Endothelial cell of umbilical vein (primary cell): ENCODE measurements around the gene ZNF668. TPM values are rescaled to one million over a fixed set of nuclear protein-coding genes. Genes with fewer than 3 reads are reported as not detected.

ENCODE experiments used
- BruUV-seq: library from RNA; stranded (reverse); fragments of 400-500 nt; replicated peaks from 2 replicates; lab custom pipeline; 2021; lab: Mats Ljungman, UMichigan
- CTCF ChIA-PET: fragments of 300-600, 350-600 bp; sonication (Branson Sonifier 250); formaldehyde crosslinking; loops from one replicate; lab custom pipeline; 2021; ENCODE audit warnings: antibody characterized with exemption, inconsistent platforms; lab: Charles Lee
- POLR2A ChIA-PET: fragments of 300-600, 350-600 bp; sonication (Branson Sonifier 250); formaldehyde crosslinking; loops from one replicate; lab custom pipeline; 2021; ENCODE audit warnings: antibody characterized with exemption, inconsistent platforms; lab: Charles Lee
- DNase-seq: peaks from one replicate; pipeline ENCODE4 v3.0.0-alpha.2; 2011; ENCODE audit warnings: low read depth, low spot score
- FAIRE-seq: peaks from 2 replicates; lab custom pipeline; 2011; peaks lifted over from hg19 to GRCh38; lab: Jason Lieb, UNC
- H2AFZ ChIP-seq: 2 replicates; pipeline ENCODE4 v1.6.0; 2012; ENCODE audit warnings: low read depth, low read length, control low read depth, inconsistent platforms
- H3K27ac ChIP-seq: 2 replicates; pipeline ENCODE4 v1.5.1; 2011; ENCODE audit warnings: low read depth, mild to moderate bottlenecking, control low read depth, low read length, moderate library complexity; ENCODE audit not compliant: insufficient read depth
- H3K27me3 ChIP-seq, 2 experiments: 2 replicates each; pipeline versions ENCODE4 v1.6.0 to v1.6.1; 2011; ENCODE audit warnings: low read length in 2 of 2, mixed read lengths in 1 of 2; ENCODE audit not compliant: control insufficient read depth in 2 of 2, insufficient read depth in 2 of 2
- H3K36me3 ChIP-seq, 2 experiments: 2 replicates in 1 of 2; 3 replicates in 1 of 2; pipeline ENCODE4 v1.5.1; 2011; ENCODE audit warnings: low read length in 2 of 2, mild to moderate bottlenecking in 1 of 2, moderate library complexity in 1 of 2; ENCODE audit not compliant: control insufficient read depth in 2 of 2, insufficient read depth in 2 of 2; ENCODE audit errors: extremely low read depth in 1 of 2
- H3K4me1 ChIP-seq: 3 replicates; pipeline ENCODE4 v1.5.1; 2011; ENCODE audit warnings: mild to moderate bottlenecking, low read length; ENCODE audit not compliant: control insufficient read depth, insufficient read depth; ENCODE audit errors: extremely low read depth
- H3K4me2 ChIP-seq: 2 replicates; pipeline ENCODE4 v1.6.1; 2011; ENCODE audit warnings: low read length, control low read depth, mixed read lengths; ENCODE audit not compliant: insufficient read depth
- H3K4me3 ChIP-seq, 3 experiments: fragments of 200-600 bp in 1 of 3; sonication (generic), shearing (Covaris generic) in 1 of 3; replicated peaks in 1 of 3; 2 replicates each; pipeline ENCODE4 v1.5.1; 2011 to 2016; ENCODE audit warnings: control low read depth in 3 of 3, low read length in 3 of 3, mild to moderate bottlenecking in 2 of 3, inconsistent platforms in 1 of 3, low read depth in 1 of 3, moderate library complexity in 1 of 3; ENCODE audit not compliant: insufficient read depth in 1 of 3
- H3K79me2 ChIP-seq: 2 replicates; pipeline ENCODE4 v1.6.0; 2012; ENCODE audit warnings: low read length, inconsistent platforms; ENCODE audit not compliant: control insufficient read depth, insufficient read depth
- H3K9ac ChIP-seq: replicated peaks from 2 replicates; pipeline ENCODE3; 2011; ENCODE audit warnings: low read length, control low read depth; ENCODE audit not compliant: insufficient read depth; ENCODE audit errors: extremely low read depth
- H3K9me1 ChIP-seq: replicated peaks from 3 replicates; pipeline ENCODE4 v1.6.0; 2011; ENCODE audit warnings: mild to moderate bottlenecking, low read length; ENCODE audit not compliant: control insufficient read depth, insufficient read depth; ENCODE audit errors: extremely low read depth
- H3K9me3 ChIP-seq: replicated peaks from 2 replicates; pipeline ENCODE4 v1.5.1; 2012; ENCODE audit warnings: low read length, inconsistent platforms; ENCODE audit not compliant: control insufficient read depth, insufficient read depth
- H4K20me1 ChIP-seq: replicated peaks from 2 replicates; pipeline ENCODE3; 2011; ENCODE audit warnings: mild to moderate bottlenecking, low read length; ENCODE audit not compliant: control insufficient read depth, insufficient read depth; ENCODE audit errors: extremely low read depth
- CTCF ChIP-seq, 2 donors: IDR thresholded peaks; 1 replicate in 1 of 2; 2 replicates in 1 of 2; pipeline ENCODE4 v1.5.1; 2011; ENCODE audit warnings: low read length in 2 of 2, mild to moderate bottlenecking in 2 of 2, moderate library complexity in 2 of 2, control low read depth in 1 of 2, inconsistent platforms in 1 of 2, low read depth in 1 of 2; ENCODE audit not compliant: insufficient read depth in 1 of 2; ENCODE audit errors: extremely low read depth in 1 of 2
- EZH2 ChIP-seq: IDR thresholded peaks from 2 replicates; pipeline ENCODE4 v1.6.1; 2012; ENCODE audit warnings: borderline replicate concordance, low read depth, mild to moderate bottlenecking, moderate library complexity, low read length, inconsistent platforms; ENCODE audit not compliant: severe bottlenecking
- FOS ChIP-seq: IDR thresholded peaks from 2 replicates; pipeline ENCODE4 v1.6.1; 2011; ENCODE audit warnings: mild to moderate bottlenecking, low read length, moderate library complexity, borderline replicate concordance; ENCODE audit not compliant: insufficient read depth
- GATA2 ChIP-seq: IDR thresholded peaks from 2 replicates; pipeline ENCODE4 v1.7.0; 2011; ENCODE audit warnings: low read depth, mild to moderate bottlenecking, moderate library complexity, mixed read lengths, low read length; ENCODE audit not compliant: insufficient read length, insufficient read depth
- JUN ChIP-seq: IDR thresholded peaks from 2 replicates; pipeline ENCODE4 v1.6.1; 2011; ENCODE audit warnings: borderline replicate concordance, low read depth; ENCODE audit not compliant: insufficient read length, insufficient read depth
- MAX ChIP-seq: IDR thresholded peaks from 2 replicates; pipeline ENCODE4 v1.6.1; 2011; ENCODE audit not compliant: insufficient read depth, insufficient read length
- MYC ChIP-seq: IDR thresholded peaks from one replicate; pipeline ENCODE4 v1.6.1; 2011; ENCODE audit warnings: mild to moderate bottlenecking, low read depth, low read length
- POLR2A ChIP-seq: IDR thresholded peaks from 2 replicates; pipeline ENCODE4 v1.6.1; 2012; ENCODE audit warnings: low read depth, mild to moderate bottlenecking, control low read depth, low read length
- POLR2AphosphoS5 ChIP-seq: IDR thresholded peaks from 2 replicates; pipeline ENCODE4 v1.6.1; 2012; ENCODE audit warnings: low read depth, mild to moderate bottlenecking, control low read depth, low read length, moderate library complexity; ENCODE audit not compliant: insufficient read depth
- dilution Hi-C: fragments of 300-500 bp; cut with MboI; formaldehyde crosslinking; loops from one replicate; pipeline ENCODE4 v1.15.0; 2019; ENCODE audit warnings: low sequenced_read_pairs; ENCODE audit not compliant: extremely low pct_ligation_motif_present
- intact Hi-C: fragments of 100-400 bp; cut with micrococcal nuclease; formaldehyde crosslinking; loops from one replicate; pipeline ENCODE4 v1.10.0; 2022
- polyA plus RNA-seq, 4 experiments: library from polyadenylated mRNA; depleted of rRNA in 3 of 4; stranded (reverse) in 3 of 4; unstranded in 1 of 4; fragments of >200 nt; gene quantifications; 2 replicates each; pipeline versions ENCODE4 v1.2.1 to v1.2.3, GENCODE V29; 2011 to 2012; ENCODE audit warnings: missing spikeins in 1 of 4
- total RNA-seq: library from RNA; stranded (reverse); gene quantifications from 2 replicates; pipeline ENCODE4 v1.2.3, GENCODE V29; 2021

The ZNF668 gene
- total and polyA plus RNA-seq, 2 donors (not counting 3 experiments of a cell fraction or from before 2014, with no cell fraction given), result 11.8 to 13.3 TPM

- dilution Hi-C loops (no loop called here), intact Hi-C loops (no loop called here)
- no peak overlapping the region for H3K4me3 ChIP-seq
- no peaks in the 10 kb centered on the region for H3K36me3 ChIP-seq
- no peak overlapping the region for H3K27ac ChIP-seq
- H3K9ac ChIP-seq, result no peak overlapping the region
- FAIRE-seq, result no peak
- TF ChIP-seq MAX (no peak), POLR2AphosphoS5 (no peak), CTCF (IDR thresholded peaks at IDR 0.05; ENCODE audit: extremely low read depth in 1 of 2, insufficient read depth in 1 of 2, low read depth in 1 of 2, low read length in 2 of 2) (no peak), GATA2 (no peak), JUN (no peak), MYC (no peak), FOS (no peak), EZH2 (no peak), POLR2A (no peak)
- no peak for DNase-seq
- H3K4me2 ChIP-seq, result no peak overlapping the region
- no peaks in the 10 kb centered on the region for H3K27me3 ChIP-seq
- ChIA-PET POLR2A (no interaction called here), CTCF (interaction anchor here (1.1 to 1.2 kb wide), 2 partner anchors 16 to 38 kb away, joined by 3 to 5 read pairs; partner anchors contain the start of gene HSD3B7)
- no TSS peak for BruUV-seq
- no peak overlapping the region for H2AFZ ChIP-seq
- no peaks in the 10 kb centered on the region for H3K79me2 ChIP-seq
- no peaks in the 10 kb centered on the region for H3K9me3 ChIP-seq
- H3K4me1 ChIP-seq, result no peaks in the 10 kb centered on the region
- no peaks in the 10 kb centered on the region for H3K9me1 ChIP-seq
- no peaks in the 10 kb centered on the region for H4K20me1 ChIP-seq
Observed at GRCh38 chr16:31022544-31023251, 51.3 kb downstream of the ZNF668 start.
